H9 (cell line): ENCODE measurements around the gene LRIG3. TPM values are rescaled to one million over a fixed set of nuclear protein-coding genes. Genes with fewer than 3 reads are reported as not detected.

Experiments used
- DNase-seq: peaks from one replicate; pipeline ENCODE4 v3.0.0-alpha.2; 2017
- H2AFZ ChIP-seq: one replicate; pipeline ENCODE4 v1.6.1; 2013; ENCODE audit warnings: mild to moderate bottlenecking, low read length, control low read depth, moderate library complexity
- H2AK5ac ChIP-seq: 2 replicates; pipeline ENCODE4 v1.6.1; 2013; ENCODE audit warnings: low read length, control low read depth, mixed read lengths; ENCODE audit not compliant: insufficient read length
- H2BK120ac ChIP-seq: one replicate; pipeline ENCODE4 v1.6.1; 2013; ENCODE audit warnings: low read depth, mild to moderate bottlenecking, low read length, control low read depth, inconsistent platforms; ENCODE audit not compliant: poor library complexity, severe bottlenecking
- H2BK12ac ChIP-seq: 2 replicates; pipeline ENCODE4 v1.6.1; 2013; ENCODE audit warnings: low read length, control low read depth, mixed read lengths, low read depth; ENCODE audit not compliant: insufficient read length
- H2BK15ac ChIP-seq: 2 replicates; pipeline ENCODE4 v1.6.1; 2013; ENCODE audit warnings: low read depth, low read length, control low read depth
- H2BK20ac ChIP-seq: one replicate; pipeline ENCODE4 v1.6.1; 2013; ENCODE audit warnings: low read depth, mild to moderate bottlenecking, low read length, control low read depth, inconsistent platforms; ENCODE audit not compliant: poor library complexity, severe bottlenecking
- H2BK5ac ChIP-seq: 2 replicates; pipeline ENCODE4 v1.6.1; 2013; ENCODE audit warnings: low read length, control low read depth, mixed read lengths; ENCODE audit not compliant: insufficient read length
- H3K14ac ChIP-seq: 2 replicates; pipeline ENCODE4 v1.6.1; 2013; ENCODE audit warnings: low read length, control low read depth; ENCODE audit not compliant: insufficient read depth
- H3K18ac ChIP-seq: 2 replicates; pipeline ENCODE4 v1.6.1; 2013; ENCODE audit warnings: low read depth, mild to moderate bottlenecking, mixed read lengths, low read length, control low read depth; ENCODE audit not compliant: insufficient read length
- H3K23ac ChIP-seq: 2 replicates; pipeline ENCODE4 v1.6.1; 2013; ENCODE audit warnings: low read length, control low read depth, mixed read lengths, low read depth; ENCODE audit not compliant: insufficient read length
- H3K23me2 ChIP-seq: 2 replicates; pipeline ENCODE4 v1.6.1; 2013; ENCODE audit warnings: low read depth, mild to moderate bottlenecking, mixed read lengths, low read length, control low read depth; ENCODE audit not compliant: insufficient read length, poor library complexity, severe bottlenecking
- H3K27ac ChIP-seq: 2 replicates; pipeline ENCODE4 v1.5.1; 2013; ENCODE audit warnings: low read length, control low read depth, mixed read lengths, low read depth; ENCODE audit not compliant: insufficient read length
- H3K27me3 ChIP-seq: 2 replicates; pipeline ENCODE4 v1.6.1; 2013; ENCODE audit warnings: low read length, control low read depth, inconsistent platforms; ENCODE audit not compliant: insufficient read depth
- H3K4ac ChIP-seq: 2 replicates; pipeline ENCODE4 v1.6.1; 2013; ENCODE audit warnings: low read depth, mild to moderate bottlenecking, control low read depth, inconsistent platforms, low read length, moderate library complexity
- H3K4me1 ChIP-seq: 2 replicates; pipeline ENCODE4 v1.6.1; 2013; ENCODE audit warnings: low read length, control low read depth, inconsistent platforms; ENCODE audit not compliant: insufficient read depth
- H3K4me2 ChIP-seq: 2 replicates; pipeline ENCODE4 v1.6.1; 2013; ENCODE audit warnings: low read length, control low read depth, mixed read lengths; ENCODE audit not compliant: insufficient read length, insufficient read depth
- H3K56ac ChIP-seq: 2 replicates; pipeline ENCODE4 v1.6.1; 2013; ENCODE audit warnings: low read depth, mild to moderate bottlenecking, mixed read lengths, low read length, control low read depth; ENCODE audit not compliant: insufficient read length
- H3K79me1 ChIP-seq: 2 replicates; pipeline ENCODE4 v1.6.1; 2013; ENCODE audit warnings: low read depth, mild to moderate bottlenecking, moderate library complexity, low read length, control low read depth, inconsistent platforms; ENCODE audit not compliant: insufficient read depth, poor library complexity, severe bottlenecking
- H3K79me2 ChIP-seq: 2 replicates; pipeline ENCODE4 v1.6.1; 2013; ENCODE audit warnings: low read length, control low read depth, inconsistent platforms; ENCODE audit not compliant: insufficient read depth
- H3K9ac ChIP-seq: 2 replicates; pipeline ENCODE4 v1.6.1; 2013; ENCODE audit warnings: low read length, control low read depth, mixed read lengths; ENCODE audit not compliant: insufficient read length; ENCODE audit errors: extremely low read depth
- H3K9me3 ChIP-seq: one replicate; pipeline ENCODE4 v1.6.1; 2013; ENCODE audit warnings: low read depth, low read length, inconsistent platforms; ENCODE audit not compliant: control insufficient read depth
- H3T11ph ChIP-seq: one replicate; pipeline ENCODE4 v1.6.1; 2013; ENCODE audit warnings: mild to moderate bottlenecking, low read length, control low read depth, inconsistent platforms
- H4K20me1 ChIP-seq: one replicate; pipeline ENCODE4 v1.6.1; 2013; ENCODE audit not compliant: control insufficient read depth, insufficient read length, insufficient read depth
- H4K5ac ChIP-seq: 2 replicates; pipeline ENCODE4 v1.6.1; 2013; ENCODE audit warnings: low read depth, mild to moderate bottlenecking, mixed read lengths, low read length, control low read depth; ENCODE audit not compliant: insufficient read length
- H4K8ac ChIP-seq: replicated peaks from 2 replicates; pipeline ENCODE4 v1.6.1; 2013; ENCODE audit warnings: low read length, control low read depth, mixed read lengths, low read depth; ENCODE audit not compliant: insufficient read length
- H4K91ac ChIP-seq: 2 replicates; pipeline ENCODE4 v1.6.1; 2013; ENCODE audit warnings: low read depth, mild to moderate bottlenecking, moderate library complexity, mixed read lengths, low read length, control low read depth; ENCODE audit not compliant: insufficient read length
- H3K27ac Mint-ChIP-seq, 3 experiments: 2 replicates in 2 of 3; 3 replicates in 1 of 3; pipeline ENCODE4 v1.8.0; 2020 to 2021; ENCODE audit warnings: mixed read lengths in 3 of 3, mild to moderate bottlenecking in 1 of 3, moderate library complexity in 1 of 3
- H3K27me3 Mint-ChIP-seq: 2 replicates; pipeline ENCODE4 v1.8.0; 2021; ENCODE audit warnings: low read depth, mild to moderate bottlenecking, moderate library complexity, mixed read lengths
- H3K36me3 Mint-ChIP-seq, 3 experiments: 2 replicates in 2 of 3; 3 replicates in 1 of 3; pipeline ENCODE4 v1.8.0; 2020 to 2021; ENCODE audit warnings: low read depth in 3 of 3, mixed read lengths in 3 of 3; ENCODE audit not compliant: insufficient read depth in 1 of 3
- H3K4me1 Mint-ChIP-seq, 2 experiments: 2 replicates each; pipeline ENCODE4 v1.8.0; 2020; ENCODE audit warnings: mixed read lengths in 2 of 2
- H3K4me3 Mint-ChIP-seq, 2 experiments: 2 replicates in 1 of 2; 3 replicates in 1 of 2; pipeline ENCODE4 v1.8.0; 2020 to 2021; ENCODE audit warnings: mild to moderate bottlenecking in 2 of 2, mixed read lengths in 2 of 2, moderate library complexity in 1 of 2
- H3K9me3 Mint-ChIP-seq, 2 experiments: 2 replicates in 1 of 2; 3 replicates in 1 of 2; pipeline ENCODE4 v1.8.0; 2020; ENCODE audit warnings: mild to moderate bottlenecking in 2 of 2, mixed read lengths in 2 of 2, moderate library complexity in 1 of 2
- WGBS: extraction: QIAGEN DNeasy Blood & Tissue Kit; methylation state at CpG from one replicate; pipeline ENCODE4 v1.1.7; 2013; ENCODE audit warnings: missing lambda C conversion rate, low lambda C conversion rate, mixed read lengths; ENCODE audit not compliant: insufficient read length; ENCODE audit errors: extremely low coverage; 5-methylcytosine and 5-hydroxymethylcytosine counted together
- total RNA-seq: library from RNA; stranded (reverse); gene quantifications from 2 replicates; pipeline ENCODE4 v1.2.1, GENCODE V29; 2021
- TF ChIP-seq, protein P1 (sequence below): fragments of 200-600 bp; sonication (generic); conservative IDR thresholded peaks from 3 replicates; pipeline ENCODE4 v1.8.0; 2021; ENCODE audit warnings: antibody characterized with exemption, mild to moderate bottlenecking

LRIG3 gene
- total RNA-seq, 1 experiment from 2014 or later: 10.9 TPM

DNA sequence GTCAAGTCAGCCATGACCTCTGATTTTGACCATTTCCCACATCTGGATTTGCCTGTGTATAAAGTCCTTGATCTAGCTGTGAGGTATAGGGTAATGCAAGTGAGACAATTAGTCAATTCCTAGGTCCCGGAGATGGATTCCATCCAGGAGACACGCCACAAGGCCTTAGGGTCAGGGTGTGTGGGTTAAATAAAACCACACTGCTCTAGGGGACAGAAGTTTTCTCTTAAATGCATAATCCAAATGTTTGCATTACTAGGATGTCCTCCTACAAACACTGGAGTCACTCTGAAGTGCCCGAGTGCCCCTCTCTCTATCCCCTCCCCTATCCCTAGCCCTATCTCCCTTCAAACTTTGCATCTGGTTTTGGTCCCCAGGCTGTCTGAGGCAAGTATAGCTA, 26.8 kb downstream of the LRIG3 start:
- Histone ChIP-seq H4K8ac (no peak overlapping the region), H3K4me2 (no peak overlapping the region), H2BK5ac (no peak overlapping the region), H2BK12ac (no peak overlapping the region), H3K23ac (no peak overlapping the region), H3T11ph (no peak overlapping the region), H3K4ac (no peak overlapping the region), H3K9ac (no peak overlapping the region), H3K56ac (no peak overlapping the region), H3K27me3 (no peaks in the 10 kb centered on the region), H4K91ac (no peak overlapping the region), H2BK120ac (no peak overlapping the region), H4K20me1 (no peaks in the 10 kb centered on the region), H2AFZ (no peak overlapping the region), H3K9me3 (no peaks in the 10 kb centered on the region), H3K18ac (no peak overlapping the region), H3K79me1 (peaks cover 2% of the 10 kb centered on the region), H2BK15ac (no peak overlapping the region), H3K27ac (no peak overlapping the region), H2BK20ac (no peak overlapping the region), H3K4me1 (no peaks in the 10 kb centered on the region; the same call in 1 of the 2 replicates), H3K23me2 (no peaks in the 10 kb centered on the region), H4K5ac (no peak overlapping the region), H2AK5ac (no peak overlapping the region), H3K79me2 (no peaks in the 10 kb centered on the region), H3K14ac (no peak overlapping the region)
- no CpG with 5 or more reads among the region's 3 CpGs for WGBS
- Mint-ChIP-seq H3K4me1 (peaks cover 20 to 25% of the 10 kb centered on the region in 2 experiments), H3K36me3 (peaks cover 10 to 20% (median 13%) of the 10 kb centered on the region in 3 experiments; a peak in 6 of 7 replicates), H3K27ac (no peak overlapping the region), H3K27me3 (no peaks in the 10 kb centered on the region), H3K4me3 (no peak overlapping the region), H3K9me3 (no peaks in the 10 kb centered on the region)
- TF ChIP-seq, protein P1, sequence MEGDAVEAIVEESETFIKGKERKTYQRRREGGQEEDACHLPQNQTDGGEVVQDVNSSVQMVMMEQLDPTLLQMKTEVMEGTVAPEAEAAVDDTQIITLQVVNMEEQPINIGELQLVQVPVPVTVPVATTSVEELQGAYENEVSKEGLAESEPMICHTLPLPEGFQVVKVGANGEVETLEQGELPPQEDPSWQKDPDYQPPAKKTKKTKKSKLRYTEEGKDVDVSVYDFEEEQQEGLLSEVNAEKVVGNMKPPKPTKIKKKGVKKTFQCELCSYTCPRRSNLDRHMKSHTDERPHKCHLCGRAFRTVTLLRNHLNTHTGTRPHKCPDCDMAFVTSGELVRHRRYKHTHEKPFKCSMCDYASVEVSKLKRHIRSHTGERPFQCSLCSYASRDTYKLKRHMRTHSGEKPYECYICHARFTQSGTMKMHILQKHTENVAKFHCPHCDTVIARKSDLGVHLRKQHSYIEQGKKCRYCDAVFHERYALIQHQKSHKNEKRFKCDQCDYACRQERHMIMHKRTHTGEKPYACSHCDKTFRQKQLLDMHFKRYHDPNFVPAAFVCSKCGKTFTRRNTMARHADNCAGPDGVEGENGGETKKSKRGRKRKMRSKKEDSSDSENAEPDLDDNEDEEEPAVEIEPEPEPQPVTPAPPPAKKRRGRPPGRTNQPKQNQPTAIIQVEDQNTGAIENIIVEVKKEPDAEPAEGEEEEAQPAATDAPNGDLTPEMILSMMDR: no peak
- no peak for DNase-seq
